HEK293 (cell line): Measurements from ENCODE around the gene HHIP.

ENCODE experiments used
- CTCF ChIP-seq: fragments of 450-650 bp; formaldehyde crosslinking; IDR thresholded peaks from 2 replicates; pipeline ENCODE4 v1.5.1; 2016; ENCODE audit warnings: missing biosample characterization, missing genetic modification characterization
- ZNF138 ChIP-seq: fragments of 450-650 bp; formaldehyde crosslinking; IDR thresholded peaks from 2 replicates; pipeline ENCODE4 v1.5.1; 2016; ENCODE audit warnings: missing biosample characterization, missing genetic modification characterization, borderline replicate concordance

GRCh38 chr4:144739511-144740033 is 93.6 kb downstream of the HHIP start:
- TF ChIP-seq CTCF (tag by site-specific recombination) (no peak), ZNF138 (no peak)
